ENCODE data around the gene HOXC12. TPM values are rescaled to one million over a fixed set of nuclear protein-coding genes. Genes with fewer than 3 reads are reported as not detected.

The HOXC12 gene
- total RNA-seq, 4 donors from 2014 or later = not detected

DNA sequence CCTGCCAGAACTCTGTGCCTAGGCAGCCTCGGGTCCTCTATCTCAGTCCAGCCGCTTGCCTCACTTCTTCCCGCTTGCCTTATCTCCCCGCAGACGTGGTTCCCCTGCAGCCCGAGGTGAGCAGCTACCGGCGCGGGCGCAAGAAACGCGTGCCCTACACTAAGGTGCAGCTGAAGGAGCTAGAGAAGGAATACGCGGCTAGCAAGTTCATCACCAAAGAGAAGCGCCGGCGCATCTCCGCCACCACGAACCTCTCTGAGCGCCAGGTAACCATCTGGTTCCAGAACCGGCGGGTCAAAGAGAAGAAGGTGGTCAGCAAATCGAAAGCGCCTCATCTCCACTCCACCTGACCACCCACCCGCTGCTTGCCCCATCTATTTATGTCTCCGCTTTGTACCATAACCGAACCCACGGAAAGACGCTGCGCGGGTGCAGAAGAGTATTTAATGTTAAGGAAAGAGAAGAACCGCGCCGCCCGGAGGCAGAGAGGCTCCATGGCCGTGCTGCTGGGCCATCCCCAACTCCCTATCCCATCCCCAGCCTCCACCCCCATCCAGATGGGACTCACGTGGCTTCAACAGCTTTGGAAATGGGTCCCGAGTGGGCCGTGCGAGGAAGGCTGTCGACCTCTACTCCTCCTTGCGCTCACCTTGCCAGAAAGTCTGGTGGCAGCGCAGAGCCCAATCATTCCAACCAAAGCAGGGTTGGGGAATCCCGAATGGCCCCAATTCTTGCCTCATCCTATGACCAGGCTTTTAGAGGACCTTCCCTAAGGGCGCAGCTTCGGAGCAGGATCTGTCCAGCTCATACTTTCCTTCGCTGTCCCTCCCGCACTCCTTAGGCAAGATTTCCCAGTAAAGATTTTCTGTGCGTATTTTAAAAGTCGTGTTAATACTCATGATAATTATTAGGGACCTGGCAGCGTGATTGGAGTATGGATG lies 9.5 kb upstream of the HOXC12 start:
- TF ChIP-seq, protein P1, sequence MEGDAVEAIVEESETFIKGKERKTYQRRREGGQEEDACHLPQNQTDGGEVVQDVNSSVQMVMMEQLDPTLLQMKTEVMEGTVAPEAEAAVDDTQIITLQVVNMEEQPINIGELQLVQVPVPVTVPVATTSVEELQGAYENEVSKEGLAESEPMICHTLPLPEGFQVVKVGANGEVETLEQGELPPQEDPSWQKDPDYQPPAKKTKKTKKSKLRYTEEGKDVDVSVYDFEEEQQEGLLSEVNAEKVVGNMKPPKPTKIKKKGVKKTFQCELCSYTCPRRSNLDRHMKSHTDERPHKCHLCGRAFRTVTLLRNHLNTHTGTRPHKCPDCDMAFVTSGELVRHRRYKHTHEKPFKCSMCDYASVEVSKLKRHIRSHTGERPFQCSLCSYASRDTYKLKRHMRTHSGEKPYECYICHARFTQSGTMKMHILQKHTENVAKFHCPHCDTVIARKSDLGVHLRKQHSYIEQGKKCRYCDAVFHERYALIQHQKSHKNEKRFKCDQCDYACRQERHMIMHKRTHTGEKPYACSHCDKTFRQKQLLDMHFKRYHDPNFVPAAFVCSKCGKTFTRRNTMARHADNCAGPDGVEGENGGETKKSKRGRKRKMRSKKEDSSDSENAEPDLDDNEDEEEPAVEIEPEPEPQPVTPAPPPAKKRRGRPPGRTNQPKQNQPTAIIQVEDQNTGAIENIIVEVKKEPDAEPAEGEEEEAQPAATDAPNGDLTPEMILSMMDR (IDR thresholded peaks at IDR 0.05) = no peak
- TF ChIP-seq POLR2A (IDR thresholded peaks at IDR 0.05) = no peak
- Histone ChIP-seq H3K9me3 (no peaks in the 10 kb centered on the region), H3K27me3 (peaks cover 21 to 100% (median 49%) of the 10 kb centered on the region in 4 donors), H3K4me3 (no peak overlapping the region), H3K36me3 (no peaks in the 10 kb centered on the region), H3K27ac (no peak overlapping the region), H3K4me1 (peaks cover 0 to 6% (median 0%) of the 10 kb centered on the region in 3 donors)
- no peak for DNase-seq
- intact Hi-C loops (cut with DNase I) = no loop called here
- 12 to 20% methylated on average over 25 to 40 of the region's 51 CpGs for WGBS, 2 donors

DNA sequence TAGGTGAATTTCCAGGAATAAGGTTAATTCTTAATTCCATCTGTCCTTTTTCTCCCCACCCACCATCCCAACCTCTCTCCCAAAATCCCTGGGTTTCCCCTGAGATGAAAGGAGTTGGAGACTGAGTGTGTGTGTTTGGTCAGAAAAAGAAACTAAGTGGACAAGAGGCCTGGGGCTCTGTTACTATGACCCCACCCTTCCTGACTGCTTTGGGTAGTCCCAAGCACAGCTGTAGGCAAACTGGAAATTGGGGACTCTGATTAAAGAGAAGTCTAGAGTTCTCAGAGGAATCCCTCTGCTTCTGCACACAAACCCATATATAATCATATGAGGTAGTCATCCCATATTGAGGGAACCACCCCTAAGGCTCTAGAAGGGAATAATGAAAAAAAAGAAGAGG lies 7.0 kb upstream of the HOXC12 start:
- Histone ChIP-seq H3K27ac (no peak overlapping the region), H3K4me3 (no peak overlapping the region), H3K4me1 (peaks cover 0 to 22% (median 0%) of the 10 kb centered on the region in 3 donors), H3K27me3 (peaks cover 39 to 100% (median 65%) of the 10 kb centered on the region in 4 donors), H3K9me3 (no peaks in the 10 kb centered on the region), H3K36me3 (no peaks in the 10 kb centered on the region)
- intact Hi-C loops (cut with DNase I) = no loop called here
- TF ChIP-seq, protein P1 (IDR thresholded peaks at IDR 0.05) = no peak
- no peak for TF ChIP-seq POLR2A (IDR thresholded peaks at IDR 0.05)
- no peak for DNase-seq

DNA sequence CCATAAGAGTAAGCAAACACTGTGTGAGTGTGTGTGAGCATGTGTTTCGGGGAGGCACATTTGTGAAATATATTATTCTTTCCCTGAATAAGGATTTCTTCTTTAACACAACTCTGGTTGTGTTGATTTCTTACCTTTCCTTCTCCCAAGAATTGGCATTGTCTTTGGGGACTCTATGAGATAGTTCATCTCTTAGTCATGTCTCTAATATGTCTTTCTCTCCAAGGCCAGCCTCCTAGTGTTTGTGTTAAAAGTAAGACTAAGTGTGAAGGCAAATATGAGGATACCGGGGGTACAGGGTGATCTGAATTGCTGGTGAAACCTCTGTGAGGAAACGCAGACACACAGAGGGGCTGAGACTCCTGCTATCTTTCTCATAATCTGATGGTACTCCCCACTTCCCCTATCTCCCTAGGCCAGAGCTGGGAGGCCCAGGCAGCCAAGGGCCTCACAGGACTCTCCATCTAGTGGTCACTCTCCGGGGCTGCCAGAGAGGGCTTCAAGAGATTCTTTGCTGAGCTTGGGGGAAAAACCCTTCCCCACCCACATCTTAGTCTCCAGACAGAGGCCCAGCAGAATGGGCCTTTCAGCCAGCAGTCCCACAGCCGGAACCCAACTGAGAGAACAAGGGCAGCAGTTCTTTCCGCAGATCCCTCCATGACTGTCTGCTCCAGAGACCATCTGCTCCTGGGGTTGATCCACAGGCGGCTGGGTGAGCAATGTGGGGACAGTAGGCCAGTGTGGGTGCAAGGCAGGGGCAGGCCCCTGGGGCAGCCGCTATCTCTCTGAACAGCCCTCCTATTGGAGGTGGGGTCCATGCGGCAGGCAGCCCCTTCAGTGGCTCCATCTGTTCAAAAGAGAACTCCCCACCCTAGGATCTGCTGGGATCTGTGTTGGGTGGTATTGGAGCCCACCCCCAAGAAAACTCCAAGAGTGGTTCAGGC lies 5.8 kb upstream of the HOXC12 start:
- Histone ChIP-seq H3K4me3 (no peak overlapping the region), H3K27ac (no peak overlapping the region), H3K36me3 (no peaks in the 10 kb centered on the region), H3K27me3 (peaks cover 51 to 100% (median 72%) of the 10 kb centered on the region in 4 donors), H3K9me3 (no peaks in the 10 kb centered on the region), H3K4me1 (peaks cover 0 to 28% (median 5%) of the 10 kb centered on the region in 3 donors)
- DNase-seq = no peak
- intact Hi-C loops (cut with DNase I) = no loop called here
- TF ChIP-seq, protein P1 (IDR thresholded peaks at IDR 0.05) = no peak
- no peak for TF ChIP-seq POLR2A (IDR thresholded peaks at IDR 0.05)
- WGBS, 2 donors = 46 to 52% methylated on average over 3 of the region's 9 CpGs

DNA sequence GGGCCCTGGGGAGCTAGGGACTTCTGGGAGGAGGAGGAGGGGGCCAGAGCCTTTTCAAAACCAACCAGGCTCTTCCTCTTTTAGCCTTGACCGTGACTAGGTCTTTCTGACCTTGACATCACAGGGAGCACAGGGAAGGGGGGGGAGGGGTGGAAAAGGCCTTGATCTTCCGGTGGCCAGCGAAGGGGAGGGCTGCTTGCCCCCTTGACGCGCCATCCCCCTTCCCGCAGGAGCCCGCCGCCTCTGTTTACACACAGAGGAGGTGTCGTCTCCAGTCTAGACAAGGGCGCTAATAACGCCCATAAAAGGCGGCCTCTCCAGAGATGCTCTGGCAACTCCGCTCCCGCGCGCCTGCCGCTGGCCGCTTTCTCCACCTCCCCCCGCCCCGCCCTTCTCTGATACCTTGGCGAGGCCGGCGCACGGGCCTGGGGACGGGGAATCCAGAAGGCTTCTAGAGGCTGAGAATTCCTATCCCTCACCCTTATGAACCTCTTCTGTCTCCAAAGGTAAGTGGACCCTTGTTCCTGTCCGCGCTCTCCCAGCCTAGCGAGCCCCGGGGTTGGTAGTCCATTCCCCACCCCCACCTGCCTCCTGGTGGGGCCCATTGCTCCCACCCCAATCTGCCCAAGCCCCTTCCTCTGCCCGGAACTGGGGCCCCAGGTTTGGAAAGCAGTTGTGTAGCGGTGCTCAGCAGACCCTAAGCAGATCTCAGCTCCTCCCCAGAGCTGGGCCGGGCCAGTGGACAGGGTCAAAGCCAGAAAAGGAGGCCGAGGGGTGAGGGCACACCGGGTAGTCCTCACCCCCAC lies 4.9 kb upstream of the HOXC12 start:
- Histone ChIP-seq H3K27me3 (peaks cover 53 to 100% (median 72%) of the 10 kb centered on the region in 4 donors), H3K9me3 (no peaks in the 10 kb centered on the region), H3K36me3 (no peaks in the 10 kb centered on the region), H3K4me1 (peaks cover 0 to 30% (median 5%) of the 10 kb centered on the region in 3 donors), H3K27ac (no peak overlapping the region), H3K4me3 (no peak overlapping the region)
- TF ChIP-seq POLR2A (IDR thresholded peaks at IDR 0.05) = no peak
- TF ChIP-seq, protein P1 (IDR thresholded peaks at IDR 0.05) = no peak
- DNase-seq = no peak
- intact Hi-C loops (cut with DNase I) = no loop called here
- 9% methylated on average over 15 of the region's 34 CpGs for WGBS, 2 donors

All from esophagus squamous epithelium (tissue), 5 donors.